HG03025 (cell line): ENCODE results near the gene RREB1.

ENCODE experiments used
- ATAC-seq: cut with Tn5 transposase; IDR thresholded peaks from one replicate; pipeline ENCODE4 v1.9.1; 2021; ENCODE audit warnings: mild to moderate bottlenecking, moderate library complexity; ENCODE audit not compliant: unreplicated experiment, low FRiP score

The RREB1 gene

DNA sequence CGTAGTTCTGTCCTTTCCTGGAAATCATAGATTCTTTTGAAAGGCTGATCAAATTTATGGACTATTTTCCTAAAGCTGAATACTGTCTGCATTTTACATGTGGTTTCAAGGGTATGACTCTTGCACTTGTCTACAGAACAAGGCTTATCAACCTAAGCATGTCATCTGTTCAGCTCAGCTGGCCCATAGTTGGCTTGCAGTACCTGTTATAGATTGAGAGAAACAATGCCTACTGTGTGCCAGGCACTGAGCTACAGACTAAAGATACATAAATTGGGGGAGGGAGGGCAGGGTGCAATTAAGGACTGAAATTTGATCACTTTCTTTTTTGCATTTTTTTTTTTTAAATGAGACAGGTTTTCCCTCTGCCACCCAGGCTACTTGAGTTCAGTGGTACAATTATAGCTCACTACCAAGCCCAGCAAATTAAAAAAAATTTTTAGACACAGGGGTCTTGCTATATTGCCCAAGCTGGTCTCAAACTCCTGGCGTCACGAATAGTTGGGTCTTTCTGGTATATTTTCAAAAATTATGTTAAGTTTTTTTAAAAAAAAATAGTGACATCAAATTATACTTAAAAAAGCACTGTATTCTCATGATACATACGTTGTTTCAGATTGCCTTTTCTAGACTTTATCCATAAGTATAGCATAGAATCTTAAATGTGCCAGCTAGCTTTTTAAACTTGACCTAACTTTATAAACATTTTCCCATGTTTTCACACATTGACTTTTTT, 52.2 kb downstream of the RREB1 start:
- no peak for ATAC-seq

- ATAC-seq: no peak
Measured at GRCh38 chr6:7161253-7161623, 53.5 kb downstream of the RREB1 start.

- ATAC-seq: no peak
Measured at GRCh38 chr6:7161845-7162244, 54.1 kb downstream of the RREB1 start.

DNA sequence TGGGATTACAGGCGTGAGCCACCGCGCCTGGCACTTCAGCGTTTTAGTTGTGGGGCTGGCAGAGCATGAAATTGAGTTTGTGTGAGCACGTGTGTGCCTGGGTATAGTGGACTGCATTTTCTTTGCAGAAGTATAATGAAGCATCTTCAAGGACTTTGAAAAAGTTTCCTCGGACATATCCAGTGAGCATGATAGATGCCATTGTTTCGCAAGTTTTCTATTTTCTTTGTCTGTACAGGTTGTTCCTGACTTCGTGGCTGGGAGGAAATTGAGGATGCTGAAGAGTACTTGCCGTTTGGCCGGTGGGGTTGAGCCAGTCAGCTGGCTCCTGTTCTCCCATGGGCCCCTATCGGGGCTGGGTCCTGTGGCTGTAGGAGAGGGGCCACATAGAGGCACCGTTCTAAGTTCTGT, 55.9 kb downstream of the RREB1 start:
- no peak for ATAC-seq

DNA sequence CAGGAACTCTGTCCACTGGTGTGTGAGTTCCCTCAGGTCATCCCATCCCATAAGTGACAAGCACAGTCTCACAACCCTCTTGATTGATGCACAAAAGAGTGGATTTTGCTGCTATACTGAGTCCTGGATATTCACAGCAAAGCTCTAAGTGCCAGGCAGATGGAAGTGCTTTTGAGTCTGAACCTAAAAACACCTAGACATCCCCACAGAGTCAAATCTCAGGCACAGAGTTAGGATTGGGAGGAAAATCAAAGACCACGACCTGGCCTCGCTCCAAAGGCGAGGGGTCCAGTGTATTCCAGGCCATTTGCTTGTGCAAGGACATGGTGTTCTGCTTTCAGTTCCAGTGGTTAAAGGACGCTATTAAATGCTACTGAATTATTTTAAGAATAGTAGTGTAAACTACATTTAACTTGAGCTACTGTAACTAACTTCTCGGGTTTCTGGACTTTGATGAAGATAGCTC, 56.8 kb downstream of the RREB1 start:
- no peak for ATAC-seq

- ATAC-seq: no peak
Measured at GRCh38 chr6:7165002-7165889, 57.5 kb downstream of the RREB1 start.

DNA sequence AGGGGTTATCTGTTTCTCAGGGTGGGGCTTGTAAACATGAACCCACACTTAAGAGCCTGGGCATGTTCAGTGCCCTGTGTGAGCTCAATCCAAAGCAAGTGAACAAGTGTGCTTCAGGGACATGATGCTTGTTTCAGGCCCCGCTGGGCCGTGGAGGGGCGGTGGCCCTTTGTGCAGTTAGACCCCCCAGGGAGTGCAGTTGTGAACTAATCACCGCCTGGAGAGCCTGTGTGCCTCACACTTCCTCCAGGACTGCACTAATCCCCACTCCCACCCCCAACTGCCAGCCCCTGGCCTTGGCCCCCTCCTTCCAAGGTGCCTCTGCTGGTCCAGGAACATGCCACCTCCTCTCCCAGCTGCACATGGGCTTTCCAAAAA, 58.1 kb downstream of the RREB1 start:
- no peak for ATAC-seq

- no peak for ATAC-seq
Measured at GRCh38 chr6:7166410-7167293, 58.9 kb downstream of the RREB1 start.

GRCh38 chr6:7169296-7169721, 61.5 kb downstream of the RREB1 start:
- ATAC-seq: no peak

GRCh38 chr6:7170117-7170732, 62.5 kb downstream of the RREB1 start:
- ATAC-seq: no peak

- no peak for ATAC-seq
Measured at GRCh38 chr6:7171119-7171518, 63.4 kb downstream of the RREB1 start.

GRCh38 chr6:7171733-7172132, 64.0 kb downstream of the RREB1 start:
- ATAC-seq: no peak

- no peak for ATAC-seq
Measured at GRCh38 chr6:7172649-7173048, 64.9 kb downstream of the RREB1 start.

DNA sequence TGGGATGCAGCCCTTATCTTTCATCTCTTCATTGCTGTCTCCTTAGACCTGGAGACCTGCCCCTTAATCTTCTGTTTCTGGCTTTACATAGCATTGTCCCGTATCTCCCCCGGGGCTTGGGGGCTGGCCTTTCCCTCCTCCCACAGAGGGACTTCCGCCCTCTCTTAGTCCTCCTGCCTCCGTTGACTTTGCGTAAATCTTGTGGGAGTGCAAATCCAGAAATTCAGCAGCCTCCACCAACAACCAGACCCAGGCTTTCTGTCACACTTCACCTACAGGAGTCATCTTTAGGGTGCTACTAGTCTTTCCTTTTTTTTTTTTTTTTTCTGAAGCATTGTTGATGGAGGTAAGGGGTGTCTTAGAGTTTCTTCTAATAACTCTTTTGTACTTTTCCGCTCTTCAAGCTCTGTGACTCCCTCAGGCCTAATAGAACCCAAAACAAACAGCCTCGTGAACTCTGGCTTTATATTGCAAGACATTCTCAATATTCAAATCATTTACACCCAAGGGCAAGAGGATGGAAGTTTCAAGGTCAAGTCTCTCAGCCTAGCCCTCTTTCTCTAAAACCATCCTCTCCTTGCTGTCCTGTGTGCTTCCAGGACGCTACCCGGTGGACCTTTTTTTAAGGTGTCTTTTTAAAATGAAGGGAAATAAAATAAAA, 66.2 kb downstream of the RREB1 start:
- no peak for ATAC-seq

GRCh38 chr6:7175462-7175861, 67.7 kb downstream of the RREB1 start:
- ATAC-seq: no peak

DNA sequence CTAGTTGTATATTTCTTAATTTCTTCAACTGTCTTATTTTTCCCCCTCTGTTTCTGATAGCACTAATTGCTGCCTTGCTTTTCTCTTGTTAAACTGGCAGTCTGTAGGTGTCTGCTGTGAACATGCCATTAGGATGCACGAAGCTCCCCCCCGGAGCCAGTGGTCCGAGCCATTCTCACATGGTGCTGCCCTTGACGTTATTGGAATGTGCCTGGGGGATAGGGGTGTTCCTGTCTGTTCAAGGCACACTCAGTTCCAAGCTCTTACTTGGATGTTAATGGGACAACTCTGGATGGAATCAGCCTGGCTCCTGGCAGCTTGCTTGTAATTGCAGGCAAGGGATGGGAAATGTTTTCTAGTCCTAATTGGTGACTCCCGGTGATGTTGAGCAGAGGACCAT, 68.4 kb downstream of the RREB1 start:
- no peak for ATAC-seq

DNA sequence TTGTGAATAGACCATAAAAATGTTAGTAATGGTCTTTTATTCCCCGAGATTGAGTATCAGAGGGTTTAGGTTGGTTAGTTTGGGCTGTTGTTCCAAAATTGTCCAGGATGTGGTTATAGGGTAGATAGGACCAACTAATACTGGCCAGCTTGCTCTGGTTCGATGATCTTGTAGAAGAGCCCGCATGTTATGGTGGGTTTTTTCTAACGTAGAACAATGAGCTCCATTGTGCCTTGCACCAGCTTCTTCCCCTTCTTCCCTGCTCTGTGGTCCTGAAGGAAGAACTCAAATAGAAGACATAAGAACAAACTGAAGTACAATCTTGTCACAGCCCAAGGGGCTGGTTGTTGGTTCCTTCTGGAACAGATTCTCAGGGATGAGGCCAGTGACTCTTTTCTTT, 70.5 kb downstream of the RREB1 start:
- no peak for ATAC-seq

GRCh38 chr6:7180751-7181150, 73.0 kb downstream of the RREB1 start:
- ATAC-seq: no peak

GRCh38 chr6:7183707-7184106, 75.9 kb downstream of the RREB1 start:
- ATAC-seq: no peak

- no peak for ATAC-seq
Measured at GRCh38 chr6:7184502-7184901, 76.7 kb downstream of the RREB1 start.
